Activated CD8-positive, alpha-beta memory T cell treated with anti-CD3 and anti-CD28 coated beads for 24 hours (primary cell): Measurements from ENCODE around the gene PCDHA1.

Source experiments
- DNase-seq: peaks from one replicate; pipeline ENCODE4 v3.0.0-alpha.2; 2020

Gene PCDHA1

DNA sequence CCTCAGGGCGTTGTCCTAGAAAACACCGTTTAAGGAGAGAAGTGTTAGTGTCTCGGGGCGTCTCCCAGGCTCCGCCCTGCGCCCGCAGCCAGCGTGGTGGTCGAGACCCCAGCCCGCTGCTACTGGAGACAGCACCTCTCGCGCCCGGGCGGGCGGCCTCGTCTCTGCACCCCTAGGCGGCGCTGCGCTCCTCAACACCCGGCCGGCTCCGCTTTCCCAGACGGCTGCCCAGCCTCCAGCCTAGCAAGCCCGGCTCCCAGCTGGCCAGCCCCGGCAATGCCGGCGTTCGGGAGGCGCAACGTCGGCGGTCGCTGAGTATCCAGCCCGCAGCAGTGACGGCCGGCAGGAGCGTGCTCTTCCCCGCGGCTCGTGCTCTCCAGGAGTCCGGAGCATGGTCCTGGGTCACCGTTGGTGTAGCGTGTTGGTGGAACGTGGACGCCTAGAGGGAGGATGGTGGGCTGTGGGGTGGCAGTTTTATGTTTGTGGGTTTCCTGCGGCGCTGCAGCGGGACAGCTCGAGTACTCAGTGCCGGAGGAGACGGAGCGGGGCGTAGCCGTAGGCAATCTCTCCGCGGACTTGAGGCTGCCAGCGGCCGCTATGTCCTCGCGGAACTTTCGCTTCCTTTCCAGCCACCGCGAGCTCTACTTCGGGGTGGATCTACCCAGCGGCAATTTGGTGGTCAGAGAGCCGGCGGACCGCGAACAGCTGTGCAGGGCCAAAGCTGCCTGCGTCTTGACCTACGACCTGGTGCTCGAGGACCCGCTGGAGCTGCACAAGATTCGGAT, 140.7 kb downstream of the PCDHA1 start:
- DNase-seq: peak; percentile 65

GRCh38 chr5:140927228-140927573, 141.3 kb downstream of the PCDHA1 start:
- no peak for DNase-seq

GRCh38 chr5:140934964-140935606, 149.1 kb downstream of the PCDHA1 start:
- DNase-seq: no peak

- DNase-seq: no peak
Measured at GRCh38 chr5:140946578-140946977, 160.6 kb downstream of the PCDHA1 start.

GRCh38 chr5:140951636-140952035, 165.7 kb downstream of the PCDHA1 start:
- DNase-seq: no peak

- no peak for DNase-seq
Measured at GRCh38 chr5:140953234-140953633, 167.3 kb downstream of the PCDHA1 start.

GRCh38 chr5:140962190-140962589, 176.2 kb downstream of the PCDHA1 start:
- DNase-seq: no peak

- no peak for DNase-seq
Measured at GRCh38 chr5:140964356-140964755, 178.4 kb downstream of the PCDHA1 start.

DNA sequence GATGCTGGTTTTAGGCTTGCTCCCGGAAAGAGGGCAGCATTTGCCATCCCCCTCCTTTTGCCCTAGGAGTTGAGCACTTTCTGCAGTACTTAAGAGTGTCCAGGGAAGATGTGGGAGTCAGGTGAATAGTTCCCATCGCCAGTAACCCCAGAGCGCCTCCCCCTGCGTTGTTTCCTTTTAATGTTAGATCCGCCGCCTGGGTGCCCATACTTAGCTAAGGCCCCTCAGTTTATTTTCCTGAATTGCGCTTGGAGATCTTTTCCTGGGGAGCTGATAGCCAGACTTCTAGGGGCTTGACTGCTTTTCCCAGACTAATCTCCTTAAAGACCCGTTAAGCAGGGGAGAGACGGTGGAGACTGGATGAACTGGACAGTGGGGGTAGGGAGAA, 180.0 kb downstream of the PCDHA1 start:
- DNase-seq: no peak

- DNase-seq: no peak
Measured at GRCh38 chr5:140966293-140967225, 180.6 kb downstream of the PCDHA1 start, which contains the start of gene PCDHAC2. Gene PCDHAC2, plus strand, starts transcription at chr5:140966476. Its CDS starts 291 bp downstream, at chr5:140966767.

DNA sequence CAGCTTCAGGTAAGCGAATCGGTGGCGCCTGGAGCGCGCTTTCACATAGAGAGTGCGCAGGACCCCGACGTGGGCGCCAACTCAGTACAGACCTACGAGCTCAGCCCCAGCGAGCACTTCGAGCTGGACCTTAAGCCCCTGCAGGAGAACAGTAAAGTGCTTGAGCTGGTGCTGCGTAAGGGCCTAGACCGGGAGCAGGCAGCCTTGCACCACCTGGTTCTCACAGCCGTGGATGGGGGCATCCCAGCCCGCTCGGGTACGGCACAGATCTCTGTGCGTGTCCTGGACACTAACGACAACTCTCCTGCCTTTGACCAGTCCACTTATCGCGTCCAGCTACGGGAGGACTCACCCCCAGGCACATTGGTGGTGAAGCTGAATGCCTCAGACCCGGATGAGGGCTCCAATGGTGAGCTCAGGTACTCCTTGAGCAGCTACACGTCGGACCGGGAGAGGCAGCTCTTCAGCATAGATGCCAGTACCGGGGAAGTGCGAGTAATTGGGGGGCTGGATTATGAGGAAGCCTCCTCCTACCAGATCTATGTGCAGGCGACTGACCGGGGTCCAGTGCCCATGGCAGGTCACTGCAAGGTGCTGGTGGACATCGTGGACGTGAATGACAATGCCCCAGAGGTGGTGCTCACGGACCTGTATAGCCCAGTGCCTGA, 181.4 kb downstream of the PCDHA1 start:
- DNase-seq: no peak

DNA sequence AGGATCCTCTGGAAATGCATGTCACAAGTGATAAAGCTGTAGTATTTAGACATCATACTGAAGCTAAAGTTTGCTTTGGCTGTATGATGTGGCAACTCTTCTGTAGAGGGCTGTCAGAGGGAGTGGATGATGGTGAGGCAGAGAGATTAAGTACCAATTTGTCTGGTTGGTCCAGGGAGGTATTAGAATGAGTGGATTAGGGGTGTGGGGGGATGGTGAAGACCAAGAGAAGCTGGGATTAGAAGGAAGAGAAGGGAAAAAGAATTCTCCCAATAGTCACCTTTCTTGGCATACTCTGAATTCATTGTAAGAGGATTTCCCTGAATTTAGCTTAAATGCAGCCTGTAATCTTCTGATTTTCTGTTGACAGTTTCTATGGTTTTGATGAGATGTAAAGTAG, 183.9 kb downstream of the PCDHA1 start:
- no peak for DNase-seq

DNA sequence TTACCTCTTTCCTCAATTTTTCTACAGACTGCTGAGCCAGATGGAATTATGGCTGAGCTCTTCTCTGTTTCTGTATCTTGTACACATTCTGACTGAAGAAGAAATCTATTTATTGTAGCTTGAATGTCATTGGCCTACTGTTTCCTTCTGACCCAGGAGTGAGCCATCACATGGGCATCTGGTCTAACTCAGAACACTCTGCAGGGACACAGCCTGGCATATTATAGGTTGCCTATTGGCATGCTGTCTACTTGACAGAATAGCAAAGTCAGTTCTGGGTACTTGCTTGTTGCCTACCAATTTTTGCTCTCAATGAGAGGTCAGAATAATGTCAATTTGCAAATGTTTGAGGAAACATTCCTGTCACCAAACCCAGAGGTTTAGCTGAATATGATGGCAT, 187.6 kb downstream of the PCDHA1 start:
- DNase-seq: no peak

- no peak for DNase-seq
Measured at GRCh38 chr5:140977003-140977402, 191.1 kb downstream of the PCDHA1 start.

DNA sequence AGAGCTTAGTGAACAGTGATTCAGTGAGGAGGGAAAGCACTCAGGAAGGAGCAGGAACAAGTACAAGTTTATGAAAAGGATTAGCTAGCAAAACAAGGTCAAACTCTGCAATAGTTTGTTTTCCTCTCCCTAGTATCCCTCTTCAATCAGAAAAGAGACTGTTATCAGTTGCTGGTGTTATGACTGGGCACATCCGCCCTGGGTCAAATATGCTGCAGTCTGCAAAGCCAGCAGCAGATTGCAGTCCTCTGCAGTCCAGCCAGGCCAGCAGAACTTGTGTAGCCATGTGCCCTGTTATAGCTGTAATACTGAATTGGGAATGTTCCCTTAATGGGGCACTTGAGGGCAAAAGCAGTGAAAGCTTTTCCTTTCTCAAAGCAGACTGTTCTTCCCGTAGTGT, 192.3 kb downstream of the PCDHA1 start:
- DNase-seq: no peak

GRCh38 chr5:140978983-140979382, 193.0 kb downstream of the PCDHA1 start:
- no peak for DNase-seq

DNA sequence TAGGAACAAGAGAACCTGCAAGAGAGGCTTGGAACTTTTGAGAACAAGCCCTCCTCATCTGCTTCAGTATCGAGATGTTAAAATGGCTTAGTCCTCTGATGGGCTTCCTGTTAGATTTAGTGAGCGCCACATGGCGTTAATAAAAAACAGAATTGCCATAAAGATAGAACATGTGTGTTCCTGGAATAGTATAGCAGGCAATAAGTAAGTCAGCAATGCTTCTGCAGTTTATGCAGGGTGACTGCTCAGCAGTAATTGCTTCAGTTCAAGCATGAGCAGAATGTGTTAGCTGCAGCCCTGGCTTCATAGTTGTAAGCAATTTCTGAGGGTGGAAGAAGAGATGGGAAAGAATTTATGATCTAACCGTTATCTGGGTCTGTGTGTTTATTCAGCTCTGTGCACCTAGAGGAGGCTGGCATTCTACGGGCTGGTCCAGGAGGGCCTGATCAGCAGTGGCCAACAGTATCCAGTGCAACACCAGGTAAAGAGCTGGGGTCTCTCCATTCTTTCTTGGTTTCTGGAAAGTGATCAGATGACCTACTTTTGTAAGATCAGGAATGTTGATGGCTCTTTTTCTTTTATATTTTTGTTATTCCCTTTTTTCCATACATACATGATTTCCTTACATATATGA, 196.3 kb downstream of the PCDHA1 start:
- no peak for DNase-seq

GRCh38 chr5:140986117-140986521, 200.2 kb downstream of the PCDHA1 start:
- DNase-seq: no peak

DNA sequence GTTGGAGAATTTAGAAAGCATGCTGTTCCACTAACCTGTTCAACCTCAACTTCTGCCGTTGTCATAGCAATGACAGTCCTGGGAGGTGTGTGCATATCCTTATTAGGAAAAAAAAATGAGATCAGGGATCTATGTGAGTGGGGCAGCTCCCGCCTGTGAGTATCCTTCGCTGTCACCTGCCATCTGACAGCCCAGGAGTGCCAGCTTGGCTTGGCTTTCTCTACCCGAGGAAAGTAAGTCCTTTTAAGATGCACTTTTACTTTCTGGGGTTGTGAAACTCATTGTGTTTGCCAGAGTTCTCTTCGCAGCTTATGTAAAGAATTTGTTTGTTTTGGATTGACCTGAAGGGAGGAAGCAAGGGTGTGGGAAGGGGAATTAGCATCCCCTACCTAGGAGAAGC, 202.2 kb downstream of the PCDHA1 start:
- DNase-seq: no peak

- DNase-seq: no peak
Measured at GRCh38 chr5:140988608-140989007, 202.7 kb downstream of the PCDHA1 start.

GRCh38 chr5:140989254-140990020, 203.5 kb downstream of the PCDHA1 start:
- no peak for DNase-seq

DNA sequence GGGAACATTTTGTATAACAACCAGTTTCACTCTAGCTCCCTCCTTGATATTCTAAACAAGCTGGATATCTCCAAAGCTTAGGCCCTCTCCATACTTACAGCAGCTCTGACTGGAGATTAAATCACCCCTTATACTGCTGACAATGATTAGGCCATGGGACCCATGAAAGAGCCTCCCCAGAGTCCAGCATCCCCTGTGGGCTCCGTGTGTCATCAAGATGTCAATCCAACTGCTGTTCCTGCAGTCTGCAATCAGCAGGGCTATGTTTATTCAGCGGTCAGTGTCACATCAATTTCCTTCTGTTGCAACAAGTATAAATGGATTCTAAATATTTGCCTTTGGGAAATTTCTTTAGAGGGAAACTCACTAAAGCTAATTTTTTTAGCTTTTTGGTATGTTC, 206.9 kb downstream of the PCDHA1 start:
- no peak for DNase-seq
